Left lung (tissue), 10 donors: Measurements from ENCODE around the gene PDZD8. TPM values are rescaled to one million over a fixed set of nuclear protein-coding genes. Genes with fewer than 3 reads are reported as not detected.

Source experiments
- ATAC-seq: fragments of 200-7000 bp; cut with Tn5 transposase; one replicate; pipeline ENCODE4 v1.9.1; 2020; ENCODE audit warnings: moderate library complexity
- DNase-seq, 4 donors: peaks; one replicate each; pipeline ENCODE4 v3.0.0-alpha.2; 2013 to 2020
- H3K27ac ChIP-seq, 2 donors: fragments of 200-600 bp; sonication (generic) in 1 of 2; one replicate each; pipeline versions ENCODE4 v1.5.0 to v1.8.0; 2020 to 2021
- H3K27me3 ChIP-seq, 2 donors: fragments of 200-600 bp; sonication (generic) in 1 of 2; one replicate each; pipeline versions ENCODE4 v1.5.0 to v1.8.0; 2020 to 2021
- H3K36me3 ChIP-seq, 2 donors: fragments of 200-600 bp; sonication (generic) in 1 of 2; one replicate each; pipeline versions ENCODE4 v1.5.0 to v1.8.0; 2020 to 2021
- H3K4me1 ChIP-seq, 2 donors: fragments of 200-600 bp; one replicate each; pipeline ENCODE4 v1.8.0; 2021
- H3K4me3 ChIP-seq, 2 donors: fragments of 200-600 bp; sonication (generic) in 1 of 2; one replicate each; pipeline versions ENCODE4 v1.5.0 to v1.8.0; 2020 to 2021; ENCODE audit warnings: mild to moderate bottlenecking in 1 of 2
- H3K9me3 ChIP-seq, 2 donors: fragments of 200-600 bp; sonication (generic) in 1 of 2; one replicate each; pipeline versions ENCODE4 v1.5.0 to v1.8.0; 2020 to 2021
- intact Hi-C, 2 donors: fragments of 100-400 bp; cut with DNase I; formaldehyde crosslinking; loops; one replicate each; pipeline versions ENCODE4 v1.11.2 to v1.14.2; 2022
- polyA plus RNA-seq, 6 donors: library from polyadenylated mRNA; unstranded; fragments of 120-200 nt; gene quantifications; one replicate each; pipeline ENCODE4 v1.2.1, GENCODE V29; 2013; ENCODE audit not compliant: insufficient read length in 6 of 6
- total RNA-seq, 2 donors: library from RNA; stranded (reverse); fragmentation: NEBNext Ultra II Directional; extraction: Animal tissue kit (Norgen Biotek cat#: 25700); gene quantifications; one replicate each; pipeline ENCODE4 v1.2.1, GENCODE V29; 2021
- TF ChIP-seq, protein P1 (sequence below), 2 donors: fragments of 200-600 bp; sonication (generic) in 1 of 2; IDR thresholded peaks; one replicate each; pipeline versions ENCODE4 v1.5.0 to v1.8.0; 2021; ENCODE audit warnings: antibody characterized with exemption in 2 of 2
- donor health status: DM: no; HTN: yes; CAD: no.
- donor health status: DM: no; HTN: no; CAD: no.

The PDZD8 gene
- total and polyA plus RNA-seq, 8 donors, result 24.2 to 38.2 (median 29.6) TPM

DNA sequence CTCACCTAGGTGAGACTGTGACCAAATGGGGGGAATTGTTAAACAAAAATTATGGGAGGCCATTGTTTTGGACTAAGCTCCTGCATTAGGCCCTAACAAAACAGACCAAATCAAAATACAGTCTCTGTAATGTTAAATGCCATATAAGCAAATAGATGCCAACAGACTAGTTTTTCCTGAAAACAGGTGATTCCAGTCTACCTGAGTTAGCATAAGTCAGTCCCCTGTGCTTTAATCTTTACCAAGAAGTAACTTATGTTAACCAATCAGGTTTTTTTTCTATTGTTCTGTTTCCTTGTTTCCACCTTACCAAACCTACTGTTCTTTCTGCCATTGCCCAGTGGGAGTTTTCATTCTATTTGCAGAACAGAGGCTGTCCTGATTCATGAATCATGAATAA lies 48.0 kb downstream of the PDZD8 start:
- Histone ChIP-seq H3K4me1 (peaks cover 0 to 7% of the 10 kb centered on the region in 2 donors), H3K27me3 (no peaks in the 10 kb centered on the region), H3K9me3 (no peaks in the 10 kb centered on the region), H3K27ac (no peak overlapping the region), H3K4me3 (no peak overlapping the region), H3K36me3 (no peaks in the 10 kb centered on the region)
- DNase-seq (no peak), ATAC-seq (no peak)
- TF ChIP-seq, protein P1, sequence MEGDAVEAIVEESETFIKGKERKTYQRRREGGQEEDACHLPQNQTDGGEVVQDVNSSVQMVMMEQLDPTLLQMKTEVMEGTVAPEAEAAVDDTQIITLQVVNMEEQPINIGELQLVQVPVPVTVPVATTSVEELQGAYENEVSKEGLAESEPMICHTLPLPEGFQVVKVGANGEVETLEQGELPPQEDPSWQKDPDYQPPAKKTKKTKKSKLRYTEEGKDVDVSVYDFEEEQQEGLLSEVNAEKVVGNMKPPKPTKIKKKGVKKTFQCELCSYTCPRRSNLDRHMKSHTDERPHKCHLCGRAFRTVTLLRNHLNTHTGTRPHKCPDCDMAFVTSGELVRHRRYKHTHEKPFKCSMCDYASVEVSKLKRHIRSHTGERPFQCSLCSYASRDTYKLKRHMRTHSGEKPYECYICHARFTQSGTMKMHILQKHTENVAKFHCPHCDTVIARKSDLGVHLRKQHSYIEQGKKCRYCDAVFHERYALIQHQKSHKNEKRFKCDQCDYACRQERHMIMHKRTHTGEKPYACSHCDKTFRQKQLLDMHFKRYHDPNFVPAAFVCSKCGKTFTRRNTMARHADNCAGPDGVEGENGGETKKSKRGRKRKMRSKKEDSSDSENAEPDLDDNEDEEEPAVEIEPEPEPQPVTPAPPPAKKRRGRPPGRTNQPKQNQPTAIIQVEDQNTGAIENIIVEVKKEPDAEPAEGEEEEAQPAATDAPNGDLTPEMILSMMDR (IDR thresholded peaks at IDR 0.05), result no peak
- intact Hi-C loops, result no loop called here

DNA sequence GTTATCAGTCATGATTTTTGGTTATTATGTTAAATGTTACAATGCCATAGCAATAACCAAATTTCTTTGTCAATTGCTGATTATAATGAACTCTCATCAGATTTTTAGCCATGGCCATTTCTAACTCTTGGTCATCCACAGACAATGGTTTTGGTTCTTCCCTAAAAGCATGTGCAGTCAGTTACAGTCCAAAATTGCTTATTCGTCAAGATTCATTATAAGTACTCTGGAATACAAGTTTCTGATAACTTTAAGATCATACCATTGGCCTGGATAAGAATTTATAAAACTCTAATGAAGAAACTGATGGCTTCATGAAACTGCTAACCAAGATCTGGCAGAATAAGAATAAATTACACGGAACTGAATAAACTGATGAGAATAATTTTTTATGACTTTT lies 50.9 kb downstream of the PDZD8 start:
- Histone ChIP-seq H3K27me3 (no peaks in the 10 kb centered on the region), H3K36me3 (no peaks in the 10 kb centered on the region), H3K9me3 (no peaks in the 10 kb centered on the region), H3K4me3 (no peak overlapping the region), H3K27ac (no peak overlapping the region), H3K4me1 (peaks cover 0 to 7% of the 10 kb centered on the region in 2 donors)
- TF ChIP-seq, protein P1 (IDR thresholded peaks at IDR 0.05), result no peak
- ATAC-seq, result no peak
- intact Hi-C loops, result no loop called here
- DNase-seq, result no peak

DNA sequence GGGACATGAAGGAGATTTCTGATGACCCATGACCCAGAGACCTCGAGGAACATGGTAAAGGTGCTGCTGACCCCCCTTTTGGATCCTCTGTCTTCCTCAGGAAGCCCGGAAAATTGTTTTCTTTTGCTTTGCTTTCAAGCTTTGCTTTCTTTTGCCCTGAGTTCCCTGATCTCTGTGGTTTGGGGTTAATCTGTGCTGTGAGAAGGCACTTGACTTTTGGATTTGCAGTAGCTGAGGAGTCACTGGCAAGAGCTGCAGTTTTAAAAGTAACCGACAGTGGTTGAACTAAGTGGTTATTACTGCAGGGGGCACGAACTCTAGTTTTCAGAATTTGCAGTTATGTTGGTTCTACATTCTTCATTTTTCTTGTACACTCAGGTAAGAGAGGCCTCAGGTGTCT lies 53.0 kb downstream of the PDZD8 start:
- Histone ChIP-seq H3K9me3 (no peaks in the 10 kb centered on the region), H3K4me1 (no peaks in the 10 kb centered on the region), H3K27me3 (no peaks in the 10 kb centered on the region), H3K36me3 (no peaks in the 10 kb centered on the region), H3K4me3 (no peak overlapping the region), H3K27ac (no peak overlapping the region)
- no peak for DNase-seq
- TF ChIP-seq, protein P1 (IDR thresholded peaks at IDR 0.05), result no peak
- ATAC-seq, result peak; percentile 59
- intact Hi-C loops, result no loop called here

DNA sequence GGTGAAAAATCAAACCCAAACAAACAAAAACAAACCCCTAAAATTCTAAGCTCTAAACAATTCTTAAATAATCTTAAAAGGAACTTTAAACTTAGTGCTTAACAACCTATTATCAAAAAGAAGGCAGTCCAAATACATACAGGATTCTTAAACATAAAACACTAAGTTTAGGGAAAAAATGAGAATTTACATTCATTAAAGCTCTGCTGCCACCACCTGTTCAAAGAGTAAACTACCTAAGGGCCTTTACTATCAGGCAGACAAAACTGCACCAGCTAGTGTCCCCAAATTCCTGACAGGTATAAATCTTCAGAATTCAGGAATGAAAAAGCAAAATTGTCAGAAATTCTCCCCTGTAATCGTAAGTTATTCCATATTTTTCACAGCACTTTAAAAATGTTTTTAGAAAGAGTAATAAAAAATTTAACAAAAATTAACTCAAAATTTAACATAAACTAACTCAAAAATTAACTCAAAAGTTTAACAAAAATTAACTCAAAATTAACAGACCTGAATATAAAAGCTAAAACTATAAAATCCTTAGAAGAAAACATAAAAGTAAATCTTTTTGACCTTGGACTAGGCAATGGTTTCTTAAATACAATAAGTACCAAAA lies 55.1 kb downstream of the PDZD8 start:
- H3K27me3 ChIP-seq, result no peaks in the 10 kb centered on the region
- TF ChIP-seq, protein P1 (IDR thresholded peaks at IDR 0.05), result peak; percentile 28 to 34
- ATAC-seq (peak; percentile 63), DNase-seq (peak in 1 of 4 donors; percentile 18)
- H3K4me1 ChIP-seq, result no peaks in the 10 kb centered on the region
- intact Hi-C loops, result no loop called here
- H3K4me3 ChIP-seq, result no peak overlapping the region
- no peaks in the 10 kb centered on the region for H3K9me3 ChIP-seq
- no peak overlapping the region for H3K27ac ChIP-seq
- H3K36me3 ChIP-seq, result no peaks in the 10 kb centered on the region

DNA sequence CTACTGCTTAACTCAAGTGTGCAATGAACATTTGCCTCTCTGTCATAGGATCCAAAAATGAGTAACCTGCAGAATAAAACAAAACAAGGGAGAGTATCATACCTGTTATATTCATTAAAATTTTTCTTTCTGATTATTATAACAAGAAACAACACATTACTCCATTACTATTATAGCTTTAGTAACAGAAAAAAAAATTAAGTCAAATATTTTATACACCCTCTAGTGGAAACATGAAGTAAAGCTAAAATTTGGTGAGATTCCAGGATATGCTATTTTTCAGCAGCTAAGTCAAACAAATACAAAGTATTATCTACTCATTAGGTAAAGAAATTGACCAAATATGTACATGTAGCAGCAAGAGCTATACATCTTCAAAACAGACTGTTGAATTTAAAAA lies 56.3 kb downstream of the PDZD8 start:
- no peaks in the 10 kb centered on the region for H3K27me3 ChIP-seq

More for the DNA sequence above, 56.3 kb downstream of the PDZD8 start:
- TF ChIP-seq, protein P1 (IDR thresholded peaks at IDR 0.05), result peak in 1 of 2 donors; percentile 8
- no peak overlapping the region for H3K27ac ChIP-seq
- no peaks in the 10 kb centered on the region for H3K9me3 ChIP-seq
- intact Hi-C loops, result no loop called here
- ATAC-seq, result peak; percentile 21
- no peaks in the 10 kb centered on the region for H3K4me1 ChIP-seq
- peaks cover 0 to 6% of the 10 kb centered on the region in 2 donors for H3K36me3 ChIP-seq
- DNase-seq, result no peak
- no peak overlapping the region for H3K4me3 ChIP-seq
